Skeletal muscle tissue (tissue), 4 donors: ENCODE results near the gene UNC5CL. TPM values are rescaled to one million over a fixed set of nuclear protein-coding genes. Genes with fewer than 3 reads are reported as not detected.

ENCODE experiments used
- H3K27ac ChIP-seq: one replicate; pipeline ENCODE4 v1.7.0; 2013; ENCODE audit warnings: mild to moderate bottlenecking, low read depth, low read length, inconsistent platforms
- H3K27me3 ChIP-seq, 3 donors: one replicate each; pipeline ENCODE4 v1.7.0; 2013; ENCODE audit warnings: low read length in 3 of 3; ENCODE audit not compliant: control insufficient read depth in 3 of 3, insufficient read depth in 3 of 3
- H3K36me3 ChIP-seq, 3 donors: one replicate each; pipeline ENCODE4 v1.7.0; 2013; ENCODE audit warnings: low read length in 3 of 3; ENCODE audit not compliant: control insufficient read depth in 3 of 3, insufficient read depth in 3 of 3
- H3K4me1 ChIP-seq, 3 donors: one replicate each; pipeline ENCODE4 v1.7.0; 2013; ENCODE audit warnings: low read length in 3 of 3, mild to moderate bottlenecking in 3 of 3; ENCODE audit not compliant: control insufficient read depth in 3 of 3, insufficient read depth in 3 of 3
- H3K4me3 ChIP-seq, 3 donors: one replicate each; pipeline ENCODE4 v1.7.0; 2013; ENCODE audit warnings: low read length in 3 of 3
- H3K9ac ChIP-seq, 3 donors: one replicate each; pipeline ENCODE4 v1.7.0; 2013; ENCODE audit warnings: low read length in 3 of 3, mild to moderate bottlenecking in 3 of 3, moderate library complexity in 2 of 3, low read depth in 1 of 3
- H3K9me3 ChIP-seq, 3 donors: one replicate each; pipeline ENCODE4 v1.7.0; 2013; ENCODE audit warnings: low read length in 3 of 3; ENCODE audit not compliant: control insufficient read depth in 3 of 3
- total RNA-seq: library from RNA; depleted of rRNA; stranded (reverse); fragments of >200 nt; gene quantifications from one replicate; pipeline ENCODE4 v1.2.3, GENCODE V29; 2014
- donor health status: Osteomylitis.

The UNC5CL gene
- total RNA-seq, 1 donor from 2014 or later = 2.1 TPM

DNA sequence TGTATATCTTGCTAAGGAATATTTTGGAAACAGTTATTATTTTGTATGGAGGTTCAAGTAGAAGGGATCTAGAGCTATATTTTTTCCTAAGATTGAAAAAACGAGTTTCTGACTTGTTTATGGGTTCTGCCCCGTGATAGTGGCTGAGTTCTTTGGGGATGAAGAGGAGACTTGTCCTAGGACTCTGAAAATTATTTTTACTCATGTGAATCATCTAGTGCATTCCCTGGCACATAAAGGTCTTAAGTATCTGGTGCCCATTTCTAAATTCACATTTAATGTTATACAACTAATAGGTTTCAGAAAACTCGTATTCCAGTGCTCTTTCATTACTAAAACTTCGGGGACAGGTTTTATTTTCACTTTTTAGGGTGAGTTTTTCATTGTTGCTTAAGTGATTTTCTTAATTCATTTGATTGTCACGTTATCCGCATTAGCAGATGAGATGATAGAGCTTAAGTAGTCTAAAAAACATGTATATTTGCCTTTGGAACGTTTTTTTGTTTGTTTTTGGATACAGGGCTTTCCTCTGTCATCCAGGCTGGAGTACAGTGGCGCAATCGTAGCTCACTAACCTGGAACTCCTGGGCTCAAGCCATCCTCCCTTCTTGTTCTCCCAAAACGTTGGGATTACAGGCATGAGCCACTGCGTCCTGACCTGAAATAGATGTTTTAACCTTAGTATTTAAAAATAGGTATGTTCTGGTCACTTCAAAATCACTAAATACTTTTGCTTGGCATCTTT is 35.8 kb upstream of the UNC5CL start:
- H3K9me3 ChIP-seq = no peaks in the 10 kb centered on the region
- H3K36me3 ChIP-seq = peaks cover 0 to 8% (median 3%) of the 10 kb centered on the region in 3 donors
- peaks cover 17 to 20% (median 17%) of the 10 kb centered on the region in 3 donors for H3K4me1 ChIP-seq
- peak overlapping the region; percentile 97 for H3K27ac ChIP-seq
- peak overlapping the region; percentile 83 to 89 (median 89) for H3K4me3 ChIP-seq
- H3K9ac ChIP-seq = peak overlapping the region; percentile 60 to 99 (median 98)
- no peaks in the 10 kb centered on the region for H3K27me3 ChIP-seq

DNA sequence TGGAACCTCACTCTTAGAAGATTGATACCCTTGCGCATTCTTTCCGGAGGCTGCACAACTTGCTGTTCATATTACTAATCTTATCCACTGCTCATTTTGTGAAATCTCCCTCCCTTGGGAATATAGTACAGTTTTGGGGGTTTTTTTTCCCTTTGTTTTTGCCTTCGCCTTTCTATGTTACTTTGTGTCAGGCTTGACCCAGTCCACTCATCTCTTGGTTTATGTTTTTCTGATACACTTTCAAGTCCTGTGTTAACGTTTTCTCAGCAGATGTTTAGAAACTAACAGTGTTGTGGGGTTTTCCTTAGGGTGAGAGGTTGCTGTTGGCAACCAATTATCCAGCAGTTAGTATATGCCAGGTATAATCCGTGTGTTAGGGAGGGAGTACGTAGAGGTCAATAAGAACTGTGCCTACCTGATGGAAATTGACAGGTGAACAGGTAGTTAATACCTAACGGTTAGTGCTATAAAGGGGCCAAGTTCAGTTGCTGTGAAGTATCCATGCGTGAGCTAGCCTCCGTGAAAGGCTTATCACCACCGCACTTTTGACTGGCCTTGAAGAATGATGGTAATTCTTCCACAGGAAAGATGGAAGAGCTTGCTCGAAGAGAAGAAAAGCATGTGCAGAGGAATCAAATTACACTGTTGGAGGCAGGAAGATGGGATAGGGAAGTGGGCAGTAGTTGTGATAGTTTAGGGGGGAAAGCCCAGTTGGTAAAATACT is 35.1 kb upstream of the UNC5CL start:
- Histone ChIP-seq H3K9me3 (no peaks in the 10 kb centered on the region), H3K27ac (peak overlapping the region; percentile 97), H3K4me1 (peaks cover 17 to 20% (median 17%) of the 10 kb centered on the region in 3 donors), H3K9ac (peak overlapping the region; percentile 98 to 99 (median 99)), H3K27me3 (no peaks in the 10 kb centered on the region), H3K36me3 (peaks cover 0 to 9% (median 6%) of the 10 kb centered on the region in 3 donors), H3K4me3 (peak overlapping the region; percentile 83 to 89 (median 89))

DNA sequence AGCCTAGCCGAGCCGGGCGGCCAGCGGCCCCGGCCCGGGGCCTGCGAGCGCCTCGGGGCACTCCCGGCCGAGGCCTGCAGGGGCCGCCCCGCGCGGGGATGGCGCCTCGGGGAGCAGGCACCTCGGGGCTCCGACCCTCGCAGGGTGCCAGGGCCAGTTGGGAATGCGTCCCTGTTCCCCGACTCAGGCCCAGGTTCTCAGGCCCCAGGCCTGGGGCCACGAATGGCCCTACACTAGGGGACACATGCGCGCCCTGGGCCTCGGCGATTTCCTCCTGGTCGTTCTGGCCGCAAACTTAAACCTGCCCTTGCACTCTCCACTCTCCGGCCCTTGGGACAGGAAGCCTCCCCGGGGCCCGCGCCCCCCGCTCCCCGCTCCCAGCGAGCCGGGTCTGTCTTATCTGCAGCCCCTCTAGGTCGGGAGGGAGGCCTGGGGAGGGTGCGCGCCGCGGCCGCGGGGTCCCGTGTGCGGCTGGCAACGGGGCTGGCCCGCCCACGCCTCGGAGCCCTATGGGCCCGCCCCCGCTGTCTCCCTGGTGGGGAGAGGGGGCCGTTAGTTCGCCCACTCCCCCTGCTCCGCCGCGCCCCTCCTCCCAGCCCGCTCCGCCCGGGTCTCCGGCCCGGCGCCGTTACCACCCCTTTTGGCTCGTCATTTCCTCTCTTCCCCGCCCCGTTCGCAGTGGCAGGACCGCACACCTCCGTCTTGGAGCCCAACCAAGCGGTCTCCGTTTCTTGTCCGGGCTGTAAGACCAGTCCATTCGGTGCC is 34.4 kb upstream of the UNC5CL start:
- no peaks in the 10 kb centered on the region for H3K27me3 ChIP-seq
- peaks cover 0 to 6% (median 4%) of the 10 kb centered on the region in 3 donors for H3K36me3 ChIP-seq
- peak overlapping the region; percentile 98 to 99 (median 99) for H3K9ac ChIP-seq
- no peaks in the 10 kb centered on the region for H3K9me3 ChIP-seq
- H3K27ac ChIP-seq = peak overlapping the region; percentile 97
- peaks cover 17 to 20% (median 17%) of the 10 kb centered on the region in 3 donors for H3K4me1 ChIP-seq
- H3K4me3 ChIP-seq = peak overlapping the region; percentile 83 to 89 (median 89)

DNA sequence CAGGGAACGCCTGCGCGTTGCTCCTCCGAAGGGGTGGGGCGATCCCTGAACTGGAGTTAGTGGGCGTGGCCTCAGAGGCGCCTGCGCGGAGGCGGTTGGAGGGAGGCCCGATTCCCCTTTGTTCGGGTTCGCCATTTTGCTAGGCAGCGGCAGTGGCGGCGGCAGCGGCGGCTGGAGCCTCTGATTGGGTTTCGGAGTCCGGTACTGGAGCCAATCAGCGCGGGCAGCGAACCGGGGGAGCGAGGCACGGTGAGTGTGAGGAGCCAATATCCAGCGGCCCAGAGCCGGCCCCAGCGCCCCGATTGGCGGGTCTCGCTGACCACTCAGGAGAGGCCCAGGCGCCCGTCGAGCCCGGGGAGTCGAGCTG is 33.8 kb upstream of the UNC5CL start, which contains the start of gene NFYA:
Gene NFYA, plus strand, starts transcription at position 139 of the 367 bp plus-strand sequence. CDS start 6,116 bp downstream, outside the sequence.
- H3K27ac ChIP-seq = peak within 1 kb of the TSS; percentile 97
- peak within 1 kb of the TSS; percentile 86 to 91 (median 89) for H3K4me3 ChIP-seq
- peak within 1 kb of the TSS; percentile 98 to 99 (median 99) for H3K9ac ChIP-seq
- peaks cover 17 to 20% (median 17%) of the 10 kb centered on the region in 3 donors for H3K4me1 ChIP-seq
- peaks cover 0 to 9% (median 6%) of the 10 kb centered on the region in 3 donors for H3K36me3 ChIP-seq
- no peaks in the 10 kb centered on the region for H3K9me3 ChIP-seq
- H3K27me3 ChIP-seq = no peaks in the 10 kb centered on the region

DNA sequence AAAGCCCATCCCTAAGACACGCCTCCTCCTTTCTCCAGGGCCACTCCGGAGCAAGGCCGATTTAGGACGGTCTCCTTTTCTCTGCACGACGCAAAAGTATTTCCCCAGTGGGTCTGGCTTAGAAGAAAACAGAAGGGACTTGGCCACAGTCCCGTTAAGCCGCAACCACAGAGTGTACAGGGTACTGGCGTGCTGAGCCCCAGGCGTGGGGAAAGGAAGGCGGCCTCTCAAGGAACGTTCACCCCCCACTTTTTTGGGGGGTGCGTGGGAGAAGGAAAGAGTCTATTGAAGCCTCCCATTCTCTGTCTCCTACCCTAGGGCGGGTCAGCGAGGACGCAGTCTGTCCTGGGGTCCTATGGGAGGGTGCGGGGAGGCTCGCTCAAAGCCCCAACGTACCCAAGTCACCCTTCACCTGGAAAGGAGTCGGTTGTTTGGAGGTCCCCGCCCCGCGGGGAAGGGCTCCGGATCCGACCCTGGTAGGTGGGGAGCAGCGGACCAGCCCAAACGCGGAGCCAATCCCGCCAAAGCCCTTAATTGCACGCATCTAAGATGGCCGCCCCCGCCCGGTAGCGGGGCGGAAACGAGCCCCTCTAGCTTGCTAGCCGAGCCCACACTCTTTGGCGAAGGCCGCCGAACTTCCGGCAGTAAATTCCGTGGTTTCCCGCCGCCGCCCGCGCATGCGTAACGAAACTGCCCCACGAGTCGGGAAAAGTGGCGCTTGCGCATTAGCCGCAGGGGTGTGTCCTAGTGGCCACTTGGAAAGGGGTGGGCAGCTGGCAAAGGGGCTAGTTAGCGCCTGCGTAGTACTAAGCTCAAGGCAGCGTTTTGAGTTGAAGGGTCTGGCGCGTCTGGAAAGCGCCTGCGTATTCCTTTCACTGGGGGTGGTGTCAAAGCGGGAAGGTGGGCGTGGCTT is 33.2 kb upstream of the UNC5CL start, which contains the start of gene OARD1:
Gene OARD1, minus strand, starts transcription at position 434 of the 913 bp plus-strand sequence. CDS start 722 bp downstream, outside the sequence.
- Histone ChIP-seq H3K27me3 (no peaks in the 10 kb centered on the region), H3K36me3 (peaks cover 0 to 9% (median 6%) of the 10 kb centered on the region in 3 donors), H3K4me3 (peak within 1 kb of the TSS; percentile 86 to 91 (median 89)), H3K9ac (peak within 1 kb of the TSS; percentile 98 to 99 (median 99)), H3K4me1 (peaks cover 17 to 20% (median 18%) of the 10 kb centered on the region in 3 donors), H3K27ac (peak within 1 kb of the TSS; percentile 97), H3K9me3 (no peaks in the 10 kb centered on the region)

DNA sequence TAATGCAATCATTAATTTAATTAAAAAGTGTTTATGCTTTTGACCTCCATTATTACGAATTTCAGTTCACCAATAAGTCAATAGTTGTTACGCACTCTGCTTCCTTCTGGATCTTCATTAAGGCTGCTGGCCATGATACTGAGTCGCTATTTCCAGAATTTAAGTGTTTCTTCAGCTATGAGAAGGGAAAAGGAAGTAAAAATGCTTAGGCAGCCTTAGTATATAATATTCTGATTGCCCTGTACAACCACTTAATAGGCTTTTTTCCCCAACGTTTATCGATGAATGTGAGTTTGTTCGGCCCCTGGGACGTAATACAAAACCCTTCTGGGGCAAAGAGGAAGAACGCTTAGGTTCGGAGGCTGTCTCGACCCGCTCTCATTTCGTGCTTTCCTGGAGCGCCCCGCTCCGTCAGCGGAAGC is 32.5 kb upstream of the UNC5CL start:
- Histone ChIP-seq H3K9ac (peak overlapping the region; percentile 94 to 99 (median 97)), H3K9me3 (no peaks in the 10 kb centered on the region), H3K27me3 (no peaks in the 10 kb centered on the region), H3K27ac (peak overlapping the region; percentile 97), H3K4me3 (peak overlapping the region; percentile 86 to 91 (median 89)), H3K4me1 (peaks cover 20 to 21% (median 20%) of the 10 kb centered on the region in 3 donors), H3K36me3 (peaks cover 0 to 9% (median 6%) of the 10 kb centered on the region in 3 donors)

DNA sequence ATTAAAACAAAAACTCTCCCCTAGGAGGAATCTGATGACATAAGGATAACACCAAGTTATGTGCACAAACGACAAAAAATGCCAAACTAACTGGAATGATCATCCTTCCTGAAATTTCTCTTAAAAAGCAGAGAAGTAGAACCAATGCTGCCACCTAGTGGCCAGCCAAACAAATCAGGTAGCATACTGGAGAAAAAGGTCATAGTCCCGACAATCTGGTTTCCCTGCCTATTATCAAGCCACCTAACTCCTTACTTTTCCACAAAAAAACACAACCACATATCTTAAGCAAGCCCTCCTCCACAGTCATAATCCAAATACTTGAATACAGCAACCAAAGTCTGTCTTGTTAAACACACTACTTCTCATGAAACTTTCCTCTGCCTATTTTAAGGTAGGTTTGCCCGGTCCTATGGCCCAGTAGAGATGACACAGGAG is 27.9 kb upstream of the UNC5CL start:
- no peak overlapping the region for H3K4me3 ChIP-seq
- H3K27me3 ChIP-seq = no peaks in the 10 kb centered on the region
- H3K27ac ChIP-seq = peak overlapping the region; percentile 48
- no peaks in the 10 kb centered on the region for H3K9me3 ChIP-seq
- peaks cover 17 to 31% (median 18%) of the 10 kb centered on the region in 3 donors for H3K4me1 ChIP-seq
- no peak overlapping the region for H3K9ac ChIP-seq
- H3K36me3 ChIP-seq = peaks cover 8 to 41% (median 40%) of the 10 kb centered on the region in 3 donors

DNA sequence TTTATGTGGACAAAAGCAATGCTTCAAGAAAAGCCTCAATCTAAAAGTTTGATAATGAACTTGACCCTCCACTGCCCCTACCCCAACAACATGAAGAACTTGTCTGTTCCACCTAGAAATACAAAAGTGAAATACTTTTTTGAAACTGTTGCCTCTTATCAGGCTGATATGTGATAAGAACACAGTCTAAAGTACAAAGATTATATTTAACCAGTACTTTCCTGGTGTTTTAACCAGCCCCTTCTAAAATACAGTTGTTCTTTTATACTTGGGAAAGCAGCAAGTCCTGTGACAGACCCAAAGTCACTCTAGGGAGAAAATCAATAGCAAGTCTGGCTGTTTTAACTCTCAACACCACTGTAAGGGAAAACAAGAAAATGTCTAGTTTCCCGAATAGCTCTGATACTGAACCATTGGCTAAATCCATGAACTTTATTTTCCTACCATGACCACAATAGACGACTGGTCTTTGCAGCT is 26.6 kb upstream of the UNC5CL start:
- Histone ChIP-seq H3K4me3 (no peak overlapping the region), H3K9me3 (no peaks in the 10 kb centered on the region), H3K27ac (no peak overlapping the region), H3K4me1 (peaks cover 18 to 30% (median 23%) of the 10 kb centered on the region in 3 donors), H3K36me3 (peaks cover 13 to 52% (median 50%) of the 10 kb centered on the region in 3 donors), H3K9ac (peak overlapping the region in 1 of 3 donors; percentile 18), H3K27me3 (no peaks in the 10 kb centered on the region)
